ENCODE measurements around the gene LYSMD2. TPM values are rescaled to one million over a fixed set of nuclear protein-coding genes. Genes with fewer than 3 reads are reported as not detected.

Gene LYSMD2
- total RNA-seq, 2 experiments from 2014 or later = 17.4 TPM

DNA sequence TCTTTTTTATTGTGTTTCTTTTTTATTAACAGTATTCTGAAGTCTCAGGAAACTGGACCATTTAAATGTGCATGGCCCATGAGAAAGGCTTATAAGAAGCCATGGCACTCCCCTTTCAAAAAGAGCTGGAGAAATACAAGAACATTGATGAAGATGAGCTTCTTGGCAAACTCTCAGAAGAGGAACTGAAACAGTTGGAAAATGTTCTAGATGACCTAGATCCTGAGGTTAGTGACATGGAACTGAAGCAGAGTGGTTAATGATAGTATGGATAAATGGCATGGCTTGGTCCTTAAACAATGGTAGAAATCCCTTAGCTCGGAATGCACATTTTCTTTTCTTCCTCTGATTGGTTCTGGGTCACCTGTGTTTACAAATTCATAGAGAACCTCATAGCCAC, 28.9 kb upstream of the LYSMD2 start:
- Mint-ChIP-seq H3K36me3 (ENCODE audit: low read depth) (peaks cover 36% of the 10 kb centered on the region), H3K9me3 (no peaks in the 10 kb centered on the region), H3K4me3 (no peak overlapping the region), H3K4me1 (ENCODE audit: low read depth) (peaks cover 16% of the 10 kb centered on the region), H3K27me3 (no peaks in the 10 kb centered on the region), H3K27ac (no peak overlapping the region)
- no peaks in the 10 kb centered on the region for H3K9me3 ChIP-seq (ENCODE audit: control insufficient read depth in 1 of 2, insufficient read depth in 1 of 2, low read length in 2 of 2)
- POLR2A ChIA-PET = no interaction called here
- no peak overlapping the region for H3K4me3 ChIP-seq (ENCODE audit: low read length)
- peaks cover 8% of the 10 kb centered on the region for H3K4me1 ChIP-seq (ENCODE audit: insufficient read depth, low read length)
- no peaks in the 10 kb centered on the region for H3K27me3 ChIP-seq (ENCODE audit: control insufficient read depth in 1 of 2, insufficient read depth in 2 of 2, low read length in 2 of 2)
- no peak for ATAC-seq (ENCODE audit: poor library complexity)
- CTCF ChIA-PET = interaction anchor here (0.6 to 3.3 kb wide), 2 partner anchors 10 to 1088 kb away, joined by 3 to 26 read pairs; no protein-coding TSS in a partner anchor
- no peak overlapping the region for H3K27ac ChIP-seq (ENCODE audit: low read depth in 1 of 2, low read length in 2 of 2)
- intact Hi-C loops (cut with DNase I, micrococcal nuclease) = loop anchor here in 1 of 2 experiments (5.0 kb wide), 1 partner anchor 34 kb away; no protein-coding TSS in a partner anchor
- no peak for TF ChIP-seq CTCF (IDR thresholded peaks at IDR 0.05)
- DNase-seq = no peak
- H3K36me3 ChIP-seq (ENCODE audit: insufficient read depth, low read length) = peaks cover 10% of the 10 kb centered on the region

GRCh38 chr15:51765751-51766150, 28.3 kb upstream of the LYSMD2 start:
- ChIA-PET CTCF (no interaction called here), POLR2A (no interaction called here)
- ATAC-seq (ENCODE audit: poor library complexity) (no peak), DNase-seq (no peak)
- H3K27ac Mint-ChIP-seq = no peak overlapping the region
- no peaks in the 10 kb centered on the region for H3K27me3 Mint-ChIP-seq
- no peaks in the 10 kb centered on the region for H3K27me3 ChIP-seq (ENCODE audit: control insufficient read depth in 1 of 2, insufficient read depth in 2 of 2, low read length in 2 of 2)
- no peak overlapping the region for H3K27ac ChIP-seq (ENCODE audit: low read depth in 1 of 2, low read length in 2 of 2)
- no peak overlapping the region for H3K4me3 Mint-ChIP-seq
- intact Hi-C loops (cut with DNase I, micrococcal nuclease) = loop anchor here in 1 of 2 experiments (5.0 kb wide), 1 partner anchor 33 kb away; no protein-coding TSS in a partner anchor
- peaks cover 32% of the 10 kb centered on the region for H3K36me3 Mint-ChIP-seq (ENCODE audit: low read depth)
- no peak overlapping the region for H3K4me3 ChIP-seq (ENCODE audit: low read length)
- H3K36me3 ChIP-seq (ENCODE audit: insufficient read depth, low read length) = peaks cover 10% of the 10 kb centered on the region
- peaks cover 16% of the 10 kb centered on the region for H3K4me1 Mint-ChIP-seq (ENCODE audit: low read depth)
- no peak for TF ChIP-seq CTCF (IDR thresholded peaks at IDR 0.05)
- H3K4me1 ChIP-seq (ENCODE audit: insufficient read depth, low read length) = peaks cover 8% of the 10 kb centered on the region
- no peaks in the 10 kb centered on the region for H3K9me3 Mint-ChIP-seq
- no peaks in the 10 kb centered on the region for H3K9me3 ChIP-seq (ENCODE audit: control insufficient read depth in 1 of 2, insufficient read depth in 1 of 2, low read length in 2 of 2)

DNA sequence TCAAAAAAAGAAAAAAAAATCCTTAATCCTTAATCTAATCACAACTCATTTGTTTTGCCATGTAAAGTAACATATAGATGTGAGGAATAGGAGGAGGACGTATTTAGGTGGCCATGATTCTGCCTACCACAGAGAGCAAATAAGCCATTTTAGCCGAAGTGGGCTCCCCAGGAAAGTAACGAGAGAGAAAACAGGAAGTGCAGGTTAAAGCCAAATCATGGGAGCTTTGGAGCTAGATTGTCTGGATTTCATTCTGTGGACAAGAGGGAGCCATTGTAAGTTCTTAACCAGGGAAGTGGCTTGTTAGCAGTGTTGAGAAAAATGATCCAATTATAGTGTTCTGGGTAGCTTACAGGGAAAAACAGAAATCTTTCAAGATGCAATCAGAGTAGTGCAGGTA, 23.4 kb upstream of the LYSMD2 start:
- H3K36me3 Mint-ChIP-seq (ENCODE audit: low read depth) = no peaks in the 10 kb centered on the region
- DNase-seq = no peak
- Histone ChIP-seq H3K27me3 (ENCODE audit: control insufficient read depth in 1 of 2, insufficient read depth in 2 of 2, low read length in 2 of 2) (no peaks in the 10 kb centered on the region), H3K9me3 (ENCODE audit: control insufficient read depth in 1 of 2, insufficient read depth in 1 of 2, low read length in 2 of 2) (no peaks in the 10 kb centered on the region), H3K4me3 (ENCODE audit: low read length) (no peak overlapping the region), H3K36me3 (ENCODE audit: insufficient read depth, low read length) (no peaks in the 10 kb centered on the region), H3K4me1 (ENCODE audit: insufficient read depth, low read length) (no peaks in the 10 kb centered on the region), H3K27ac (ENCODE audit: low read depth in 1 of 2, low read length in 2 of 2) (no peak overlapping the region)
- peaks cover under 1% of the 10 kb centered on the region for H3K4me1 Mint-ChIP-seq (ENCODE audit: low read depth)
- H3K27me3 Mint-ChIP-seq = no peaks in the 10 kb centered on the region
- POLR2A ChIA-PET = interaction anchor here (0.6 kb wide), 1 partner anchor 43 kb away, joined by 3 read pairs; no protein-coding TSS in a partner anchor
- H3K4me3 Mint-ChIP-seq = no peak overlapping the region
- no peak overlapping the region for H3K27ac Mint-ChIP-seq
- CTCF ChIA-PET = interaction anchor here (1.3 kb wide), 1 partner anchor 111 kb away, joined by 6 read pairs; no protein-coding TSS in a partner anchor
- TF ChIP-seq CTCF (IDR thresholded peaks at IDR 0.05) = no peak
- no peak for ATAC-seq (ENCODE audit: poor library complexity)
- intact Hi-C loops (cut with DNase I, micrococcal nuclease) = no loop called here
- H3K9me3 Mint-ChIP-seq = no peaks in the 10 kb centered on the region

Data from CD4-positive, alpha-beta T cell (primary cell).